HEK293 (cell line): ENCODE data around the gene AEBP1.

Experiments
- ATF2 ChIP-seq: fragments of 450-650 bp; formaldehyde crosslinking; IDR thresholded peaks from 2 replicates; pipeline ENCODE4 v1.5.1; 2016; ENCODE audit warnings: missing biosample characterization, missing genetic modification characterization, low read depth
- CTCF ChIP-seq: fragments of 450-650 bp; formaldehyde crosslinking; IDR thresholded peaks from 2 replicates; pipeline ENCODE4 v1.5.1; 2016; ENCODE audit warnings: missing biosample characterization, missing genetic modification characterization
- FEZF1 ChIP-seq: fragments of 450-650 bp; formaldehyde crosslinking; IDR thresholded peaks from 2 replicates; pipeline ENCODE4 v1.5.1; 2016; ENCODE audit warnings: missing biosample characterization, missing genetic modification characterization
- KLF16 ChIP-seq: fragments of 450-650 bp; formaldehyde crosslinking; IDR thresholded peaks from 2 replicates; pipeline ENCODE4 v1.5.1; 2017; ENCODE audit warnings: missing biosample characterization, missing genetic modification characterization
- MYNN ChIP-seq: fragments of 450-650 bp; formaldehyde crosslinking; IDR thresholded peaks from 2 replicates; pipeline ENCODE4 v1.5.1; 2016; ENCODE audit warnings: missing biosample characterization, missing genetic modification characterization, borderline replicate concordance
- REST ChIP-seq: fragments of 450-650 bp; formaldehyde crosslinking; IDR thresholded peaks from 2 replicates; pipeline ENCODE4 v1.5.1; 2016; ENCODE audit warnings: missing biosample characterization, missing genetic modification characterization
- ZBTB1 ChIP-seq: fragments of 450-650 bp; formaldehyde crosslinking; IDR thresholded peaks from 2 replicates; pipeline ENCODE4 v1.5.1; 2016; ENCODE audit warnings: missing biosample characterization, missing genetic modification characterization
- ZNF121 ChIP-seq: fragments of 450-650 bp; formaldehyde crosslinking; IDR thresholded peaks from 2 replicates; pipeline ENCODE4 v1.5.1; 2016; ENCODE audit warnings: missing biosample characterization, missing genetic modification characterization
- ZNF132 ChIP-seq: fragments of 450-650 bp; formaldehyde crosslinking; IDR thresholded peaks from 2 replicates; pipeline ENCODE4 v1.5.1; 2017; ENCODE audit warnings: missing biosample characterization, missing genetic modification characterization, borderline replicate concordance
- ZNF133 ChIP-seq: fragments of 450-650 bp; formaldehyde crosslinking; IDR thresholded peaks from 2 replicates; pipeline ENCODE4 v1.5.1; 2016; ENCODE audit warnings: missing biosample characterization, missing genetic modification characterization
- ZNF221 ChIP-seq: fragments of 450-650 bp; formaldehyde crosslinking; IDR thresholded peaks from 2 replicates; pipeline ENCODE4 v1.5.1; 2017; ENCODE audit warnings: missing biosample characterization, missing genetic modification characterization, borderline replicate concordance
- ZNF48 ChIP-seq: fragments of 450-650 bp; formaldehyde crosslinking; IDR thresholded peaks from 2 replicates; pipeline ENCODE4 v1.5.1; 2016; ENCODE audit warnings: missing biosample characterization, missing genetic modification characterization

- TF ChIP-seq CTCF (tag by site-specific recombination) = no peak
- no peak for TF ChIP-seq KLF16 (tag by site-specific recombination)
- TF ChIP-seq ATF2 (tag by site-specific recombination) = no peak
- no peak for TF ChIP-seq ZNF133 (tag by site-specific recombination)
- TF ChIP-seq ZNF48 (tag by site-specific recombination) = no peak
- TF ChIP-seq ZBTB1 = no peak
- no peak for TF ChIP-seq FEZF1 (tag by site-specific recombination)
- no peak for TF ChIP-seq MYNN (tag by site-specific recombination)
- TF ChIP-seq ZNF121 (tag by site-specific recombination) = no peak
- TF ChIP-seq REST (tag by site-specific recombination) = no peak
- no peak for TF ChIP-seq ZNF221
- TF ChIP-seq ZNF132 (tag by site-specific recombination) = no peak
Observed at GRCh38 chr7:44151956-44152355, 47.8 kb downstream of the AEBP1 start.
